Keratinocyte (primary cell): Measurements from ENCODE around the gene SINHCAF.

Experiments used
- EZH2 ChIP-seq: IDR thresholded peaks from one replicate; pipeline ENCODE4 v1.6.1; 2012; ENCODE audit warnings: inconsistent platforms, mild to moderate bottlenecking, low read length, moderate library complexity
- TF ChIP-seq, protein P1 (sequence below), 3 experiments: IDR thresholded peaks in 1 of 3; conservative IDR thresholded peaks in 1 of 3; optimal IDR thresholded peaks in 1 of 3; 2 replicates in 2 of 3; 3 replicates in 1 of 3; pipeline versions ENCODE3 to v1.5.1; 2011; ENCODE audit warnings: low read length in 3 of 3, mild to moderate bottlenecking in 3 of 3, moderate library complexity in 2 of 3, control low read depth in 1 of 3, inconsistent platforms in 1 of 3; ENCODE audit not compliant: insufficient read depth in 2 of 3; ENCODE audit errors: extremely low read depth in 1 of 3

DNA sequence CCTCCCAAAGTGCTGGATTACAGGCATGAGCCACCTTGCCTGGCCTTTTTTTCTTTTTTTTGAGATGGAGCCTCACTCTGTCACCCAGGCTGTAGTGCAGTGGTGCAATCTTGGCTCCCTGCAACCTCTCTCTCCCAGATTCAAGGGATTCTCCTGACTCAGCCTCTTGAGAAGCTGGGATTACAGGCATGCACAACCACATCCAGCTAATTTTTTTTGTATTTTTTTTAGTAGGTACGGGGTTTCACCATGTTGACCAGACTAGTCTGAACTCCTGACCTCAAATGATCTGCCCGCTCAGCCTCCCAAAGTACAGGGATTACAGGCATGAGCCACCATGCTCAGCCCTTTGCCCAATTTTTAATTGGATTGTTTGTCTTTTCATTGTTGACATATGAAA is 58.0 kb downstream of the SINHCAF start:
- TF ChIP-seq, protein P1, sequence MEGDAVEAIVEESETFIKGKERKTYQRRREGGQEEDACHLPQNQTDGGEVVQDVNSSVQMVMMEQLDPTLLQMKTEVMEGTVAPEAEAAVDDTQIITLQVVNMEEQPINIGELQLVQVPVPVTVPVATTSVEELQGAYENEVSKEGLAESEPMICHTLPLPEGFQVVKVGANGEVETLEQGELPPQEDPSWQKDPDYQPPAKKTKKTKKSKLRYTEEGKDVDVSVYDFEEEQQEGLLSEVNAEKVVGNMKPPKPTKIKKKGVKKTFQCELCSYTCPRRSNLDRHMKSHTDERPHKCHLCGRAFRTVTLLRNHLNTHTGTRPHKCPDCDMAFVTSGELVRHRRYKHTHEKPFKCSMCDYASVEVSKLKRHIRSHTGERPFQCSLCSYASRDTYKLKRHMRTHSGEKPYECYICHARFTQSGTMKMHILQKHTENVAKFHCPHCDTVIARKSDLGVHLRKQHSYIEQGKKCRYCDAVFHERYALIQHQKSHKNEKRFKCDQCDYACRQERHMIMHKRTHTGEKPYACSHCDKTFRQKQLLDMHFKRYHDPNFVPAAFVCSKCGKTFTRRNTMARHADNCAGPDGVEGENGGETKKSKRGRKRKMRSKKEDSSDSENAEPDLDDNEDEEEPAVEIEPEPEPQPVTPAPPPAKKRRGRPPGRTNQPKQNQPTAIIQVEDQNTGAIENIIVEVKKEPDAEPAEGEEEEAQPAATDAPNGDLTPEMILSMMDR (optimal IDR thresholded peaks at IDR 0.05 in 1 of 3, IDR thresholded peaks at IDR 0.05 in 1 of 3, conservative IDR thresholded peaks at IDR 0.05 in 1 of 3; ENCODE audit: extremely low read depth in 1 of 3, insufficient read depth in 2 of 3, low read length in 3 of 3) = no peak
- no peak for TF ChIP-seq EZH2
